ENCODE results near the gene LDLRAD4.

The LDLRAD4 gene

DNA sequence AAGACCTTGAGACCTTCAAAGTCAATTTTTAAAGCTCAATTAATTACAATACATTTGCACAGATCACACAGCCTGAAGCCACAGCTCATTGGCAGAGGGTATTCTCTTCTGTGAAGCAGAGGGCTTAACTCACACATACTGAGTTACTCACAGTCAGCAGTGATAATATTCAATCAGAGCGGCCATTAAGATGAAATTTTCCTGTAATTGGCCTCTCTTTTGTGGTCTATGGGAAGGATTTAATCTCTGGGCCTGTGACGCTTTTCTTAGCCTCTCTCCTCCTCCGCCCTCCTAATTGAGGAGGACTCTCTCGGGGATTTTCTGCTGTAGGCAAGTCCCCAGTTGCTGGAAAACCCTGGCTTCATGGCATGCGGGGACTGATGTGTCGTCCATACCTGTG is 12.3 kb upstream of the LDLRAD4 start:
- DNase-seq, result no peak

DNA sequence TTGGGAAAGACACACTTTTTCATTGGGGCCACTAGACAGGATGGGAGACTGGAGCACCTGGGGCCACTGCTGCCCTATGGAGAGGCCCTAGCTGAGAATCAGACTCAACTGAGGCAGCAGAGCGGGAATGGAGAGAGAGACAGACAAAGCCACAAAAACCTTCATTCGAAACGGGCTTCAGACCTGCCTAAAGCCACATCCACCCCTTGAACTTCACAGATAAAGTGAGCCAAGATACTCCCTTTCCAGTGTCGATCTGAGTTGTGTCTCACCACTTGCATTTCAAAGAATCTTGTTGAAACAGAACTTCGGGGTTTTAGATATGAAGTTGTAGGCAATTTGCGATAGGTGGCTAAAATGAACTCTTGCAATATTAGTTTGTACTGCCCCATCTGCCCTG is 11.3 kb upstream of the LDLRAD4 start:
- no peak for DNase-seq

DNA sequence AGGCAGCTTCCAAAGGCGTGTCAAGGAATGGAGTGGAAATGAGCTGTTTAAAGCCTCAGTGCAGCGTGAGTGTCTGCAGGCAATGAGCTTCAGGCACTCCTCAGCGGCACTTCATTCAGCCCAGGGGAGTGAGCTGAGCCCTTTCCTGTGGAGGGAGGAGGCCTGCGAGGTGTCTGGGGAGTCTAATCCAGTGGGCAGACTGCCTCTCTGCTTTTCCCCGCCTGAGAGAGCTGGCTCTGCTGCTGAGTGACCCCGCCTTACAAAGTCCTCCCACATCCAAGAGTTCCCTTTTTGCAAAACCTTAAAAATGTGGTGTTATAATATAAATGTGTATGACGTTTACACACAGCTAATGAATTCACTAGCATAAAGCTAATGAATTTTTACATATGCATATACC is 7.0 kb upstream of the LDLRAD4 start:
- no peak for DNase-seq

DNA sequence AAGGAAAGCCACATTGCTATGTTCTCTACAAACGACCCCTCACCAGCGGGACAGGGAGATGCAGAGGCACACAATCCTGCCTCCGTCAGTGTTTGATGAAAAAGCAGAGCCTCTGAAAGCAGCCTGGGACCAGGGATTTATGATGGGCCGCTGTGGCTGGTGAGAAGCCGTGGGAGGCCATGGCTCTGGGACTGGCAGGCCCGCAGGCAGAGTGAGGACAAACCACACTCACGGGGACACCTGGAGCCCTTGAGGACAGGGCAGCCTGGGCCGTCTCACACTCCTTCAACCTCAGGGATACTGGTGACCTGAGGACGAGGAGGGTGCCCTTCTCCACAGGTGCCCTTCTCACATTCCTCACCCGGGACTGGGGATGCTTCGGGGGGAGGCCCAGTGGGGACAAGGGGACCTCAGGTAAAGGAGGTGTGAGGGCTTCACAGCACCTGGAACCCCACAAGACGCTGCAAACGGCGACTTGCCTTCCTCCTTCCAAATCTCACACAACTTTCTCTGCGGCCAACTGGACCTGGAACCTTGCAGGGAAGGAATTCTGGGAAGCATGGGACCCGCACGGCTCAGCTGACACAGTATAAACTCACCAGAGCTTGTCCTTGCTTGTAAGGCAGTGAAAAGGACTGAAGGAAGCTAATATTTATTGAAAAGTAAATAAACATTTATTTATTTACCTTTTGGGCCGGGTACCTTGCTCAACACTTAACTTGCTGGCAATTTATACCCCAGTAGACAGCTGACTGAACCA is 5.3 kb upstream of the LDLRAD4 start:
- DNase-seq, result no peak

DNA sequence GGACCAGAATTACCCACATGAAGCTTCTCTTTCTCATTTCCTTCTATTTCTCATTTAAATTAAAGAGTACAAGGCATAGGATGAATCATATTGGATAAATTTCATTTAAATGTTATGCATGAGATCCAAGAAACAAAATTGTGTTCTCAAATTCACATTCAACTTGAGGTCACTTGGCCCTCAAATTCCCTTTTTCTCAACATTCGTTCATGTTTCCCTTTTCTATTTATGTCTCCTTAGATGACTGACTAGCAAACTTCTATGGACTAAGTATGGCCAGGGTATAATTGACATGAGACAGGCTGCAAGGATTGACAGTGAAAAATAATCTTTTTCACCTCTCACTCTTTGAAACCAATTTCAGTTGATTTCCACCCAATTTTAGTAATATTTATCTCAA is 4.0 kb upstream of the LDLRAD4 start:
- DNase-seq, result no peak

DNA sequence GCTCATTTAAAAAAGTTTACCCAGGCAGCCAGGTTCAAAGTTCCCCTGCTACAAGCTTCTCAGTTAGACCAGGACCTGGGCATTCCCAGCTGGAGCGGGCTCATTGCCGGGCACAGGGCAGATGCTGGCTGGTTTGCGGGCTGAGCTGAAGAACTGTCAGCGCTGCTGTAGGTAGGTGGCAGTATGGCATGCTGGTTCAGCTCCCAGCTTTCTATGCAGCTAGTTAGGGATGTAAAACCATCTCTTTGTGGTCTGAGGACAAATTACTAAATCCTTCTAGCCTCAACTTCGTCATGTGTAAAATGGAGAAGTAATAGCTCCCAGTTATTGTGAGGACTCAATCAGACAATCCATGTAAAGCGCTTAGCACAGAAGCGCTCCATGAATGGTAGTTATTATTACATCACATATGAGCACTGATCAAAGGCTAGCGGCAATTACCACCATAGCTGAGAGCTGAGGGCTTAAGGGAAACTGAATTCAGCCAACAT is 2.4 kb upstream of the LDLRAD4 start:
- DNase-seq, result peak; percentile 58

DNA sequence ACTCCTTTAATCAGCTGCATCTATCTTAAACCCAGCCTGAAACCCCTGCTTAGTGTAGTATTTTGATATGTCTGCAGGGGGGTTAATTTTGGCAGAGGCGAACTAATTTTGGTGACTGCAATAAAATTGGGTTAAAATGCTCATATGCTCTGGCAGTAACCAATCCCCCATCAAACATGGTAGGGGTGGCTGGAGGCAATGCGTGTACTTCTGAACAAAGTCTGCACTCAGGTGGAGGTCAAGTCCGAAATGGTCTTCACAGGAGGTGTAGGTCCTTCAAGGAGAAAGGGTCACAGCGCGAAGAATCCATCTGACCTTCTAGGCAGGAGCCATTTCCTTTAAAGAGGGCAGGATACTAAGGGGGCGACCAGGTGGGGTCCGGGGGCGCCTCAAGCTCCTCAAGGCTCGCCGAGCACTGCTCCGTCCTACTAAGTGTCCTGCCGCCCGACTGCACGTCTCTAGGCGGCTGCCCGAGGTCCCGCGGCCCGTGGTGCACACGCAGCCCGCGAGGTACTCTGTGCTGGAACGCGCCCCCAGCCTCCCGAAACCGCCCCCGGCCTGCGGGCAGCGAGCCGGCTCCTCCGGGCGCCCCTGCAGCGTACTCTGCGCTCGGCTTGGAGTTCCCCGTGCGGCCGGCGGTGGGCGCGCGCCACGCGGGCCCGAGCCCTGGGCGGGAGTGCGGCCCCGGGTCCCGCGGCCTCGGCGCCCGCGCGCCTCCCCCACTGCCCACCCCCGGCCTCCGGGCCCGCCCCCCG is 1.7 kb upstream of the LDLRAD4 start:
- DNase-seq, result peak; percentile 50 to 68

DNA sequence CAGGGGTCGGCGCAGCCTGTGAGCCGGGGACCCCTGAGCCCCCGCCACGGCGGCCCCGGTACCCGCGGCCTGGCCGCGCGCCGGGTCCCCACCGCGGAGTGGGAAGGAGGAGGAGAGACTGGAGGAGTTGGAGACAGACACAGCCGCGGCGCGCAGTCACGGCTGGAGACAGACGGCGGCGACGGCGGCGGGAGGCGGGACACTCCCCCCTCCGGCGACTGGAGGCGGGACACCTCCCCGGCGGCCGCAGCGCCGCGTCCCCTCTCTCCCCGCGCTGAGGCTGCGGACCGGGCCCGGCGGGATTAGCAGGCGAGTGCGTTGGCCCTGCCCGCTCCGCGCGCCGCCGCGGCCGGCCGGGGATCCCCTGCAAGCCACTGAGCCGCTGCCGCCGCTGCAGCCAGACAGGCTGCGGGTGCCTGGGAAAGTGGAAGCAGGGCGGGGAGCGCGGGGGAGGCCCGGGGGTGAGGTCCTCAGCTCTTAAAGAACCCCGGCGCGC is 1.0 kb upstream of the LDLRAD4 start:
- DNase-seq, result peak; percentile 59 to 69

DNA sequence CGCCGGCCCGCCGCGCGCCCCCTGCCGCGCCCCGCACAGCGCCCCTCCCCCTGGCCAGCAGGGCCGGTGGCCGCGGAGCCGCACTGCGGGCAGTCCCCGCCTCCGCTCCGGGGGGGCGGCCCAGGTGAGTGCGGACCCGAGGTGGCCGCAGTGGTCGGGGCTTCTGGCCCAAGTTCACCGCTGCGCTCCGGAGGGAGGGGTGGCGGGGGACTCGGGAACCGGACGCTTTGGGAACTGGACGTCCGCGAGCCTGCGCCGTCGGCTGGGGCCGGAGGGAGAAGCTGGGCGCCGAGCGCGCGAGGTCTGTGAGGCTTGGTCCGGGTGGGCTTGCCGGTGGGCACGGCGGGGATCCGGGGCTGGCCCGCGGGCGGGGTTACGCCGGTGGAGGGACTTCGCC is 591 bp upstream of the LDLRAD4 start:
- DNase-seq, result peak in 1 of 2 donors; percentile 18

DNA sequence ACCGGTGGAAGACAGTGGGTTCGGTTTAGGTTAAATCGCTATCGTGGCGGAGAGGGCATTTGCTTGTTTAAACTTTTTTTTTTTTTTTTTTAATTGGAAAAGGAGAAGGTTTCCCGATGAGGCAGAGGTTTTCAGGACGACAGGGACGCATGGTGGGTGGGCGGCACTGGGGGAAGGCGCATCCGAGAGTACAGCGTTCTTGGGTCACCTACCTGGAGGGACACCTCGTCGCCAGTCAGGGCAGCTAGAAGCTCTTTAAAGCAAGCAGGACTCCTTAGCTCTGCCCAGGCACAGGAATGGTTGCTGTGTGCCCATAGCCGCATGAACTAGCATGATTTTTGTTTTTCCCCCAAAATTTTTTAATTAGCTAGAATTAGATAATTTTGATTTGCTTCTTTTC is 437 bp downstream of the LDLRAD4 start:
- no peak for DNase-seq

DNA sequence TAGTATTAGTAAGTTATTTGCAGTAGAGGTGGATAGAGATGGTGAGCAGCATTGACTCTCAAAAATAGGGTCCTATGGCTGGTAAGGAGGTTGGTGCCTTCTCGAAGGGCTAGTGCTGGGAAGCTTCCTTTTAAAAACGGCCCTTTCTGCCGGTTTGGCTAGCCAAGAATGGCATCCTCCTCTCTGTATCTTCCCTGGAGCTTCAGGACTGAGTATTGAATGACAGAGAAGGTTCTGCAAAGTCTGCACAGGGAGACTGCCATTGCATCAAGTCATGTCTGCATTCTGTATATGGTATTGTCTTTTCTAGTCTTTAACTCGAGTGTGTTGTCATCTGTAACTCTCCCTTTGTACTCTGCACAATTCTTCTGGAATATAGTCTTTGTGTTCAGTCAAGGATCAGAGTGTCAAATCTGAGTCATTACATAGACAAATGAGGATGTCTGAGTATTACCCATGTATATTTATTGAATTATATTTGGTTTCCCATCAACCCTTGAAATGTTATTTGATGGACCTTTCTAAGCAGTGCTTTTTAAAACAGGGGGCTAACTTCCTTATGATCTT is 1.1 kb downstream of the LDLRAD4 start:
- no peak for DNase-seq

DNA sequence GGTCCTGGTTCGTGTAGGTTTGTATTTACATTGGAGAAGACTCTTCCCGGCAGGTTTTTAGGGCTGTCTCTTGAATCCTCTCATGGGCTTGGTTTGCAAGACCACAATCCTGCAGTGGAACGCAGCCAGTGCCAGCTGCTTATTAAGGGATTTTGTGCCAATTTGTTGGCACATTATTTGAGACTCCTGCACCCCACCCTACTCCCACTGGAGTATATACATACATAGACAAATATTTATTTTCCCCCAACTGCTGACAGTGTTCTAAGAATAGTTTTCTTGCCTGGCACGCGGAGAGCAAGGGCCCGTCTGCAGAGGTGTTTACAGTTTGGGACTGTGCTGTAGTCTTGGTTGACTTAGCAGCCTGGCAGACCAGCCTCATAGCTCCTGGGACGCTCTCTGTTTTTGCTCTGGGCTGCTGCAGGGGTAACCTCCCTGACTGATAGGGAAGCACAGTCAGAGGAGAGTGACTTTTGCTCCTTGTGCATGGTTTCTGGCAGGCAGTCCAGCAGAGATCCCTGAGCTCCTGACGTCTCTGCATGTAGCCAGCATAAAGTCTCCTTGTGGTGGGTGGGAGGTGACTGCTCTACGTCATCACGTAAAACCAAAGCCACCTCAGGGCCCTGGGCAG is 1.9 kb downstream of the LDLRAD4 start:
- DNase-seq, result no peak

DNA sequence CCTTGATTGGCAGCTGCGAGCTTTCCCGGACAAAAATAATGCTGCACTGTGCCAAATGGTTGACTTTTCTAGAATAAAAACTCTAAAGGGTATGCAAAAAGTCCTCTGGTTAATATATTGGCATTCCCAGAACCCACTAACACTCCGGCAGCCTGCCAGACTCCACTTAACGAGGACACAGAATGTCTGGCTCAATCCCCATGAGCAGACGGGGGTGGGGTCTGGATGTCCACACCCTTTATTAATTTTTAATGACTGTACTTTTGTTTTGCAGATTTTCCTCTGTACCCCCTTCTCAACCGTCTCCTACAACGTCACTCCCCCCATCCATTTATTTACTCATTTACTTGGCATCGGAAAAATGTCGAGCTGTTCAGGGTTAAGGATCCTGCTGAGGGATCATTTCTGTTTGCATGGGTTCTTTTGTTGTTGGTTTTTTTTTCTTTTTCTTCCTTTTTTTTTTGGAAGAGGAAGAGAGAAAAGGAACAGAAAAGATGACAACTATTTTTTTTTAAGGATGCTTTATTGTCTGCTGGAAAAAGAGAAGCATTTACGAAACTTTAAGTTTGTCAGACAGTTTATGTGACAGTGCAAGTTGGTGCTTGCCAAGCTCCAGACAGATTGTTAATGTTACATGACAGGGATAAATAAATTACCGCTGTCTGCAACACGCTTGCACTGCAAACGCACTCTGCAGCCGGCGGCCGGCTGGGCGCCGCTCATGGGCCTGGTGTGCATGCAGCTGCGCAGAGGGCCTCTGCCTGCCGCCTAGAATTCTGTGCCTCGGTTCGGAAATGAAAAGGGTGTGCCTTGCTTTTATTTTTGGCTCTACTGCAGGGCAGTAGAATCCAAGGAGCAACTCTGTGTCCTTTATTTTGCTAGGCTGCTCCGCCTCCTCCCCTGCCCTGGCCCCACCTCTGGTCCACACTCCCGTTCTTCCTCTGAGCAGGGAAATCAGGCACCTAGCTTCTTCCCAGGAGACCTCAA is 3.6 kb downstream of the LDLRAD4 start:
- no peak for DNase-seq

DNA sequence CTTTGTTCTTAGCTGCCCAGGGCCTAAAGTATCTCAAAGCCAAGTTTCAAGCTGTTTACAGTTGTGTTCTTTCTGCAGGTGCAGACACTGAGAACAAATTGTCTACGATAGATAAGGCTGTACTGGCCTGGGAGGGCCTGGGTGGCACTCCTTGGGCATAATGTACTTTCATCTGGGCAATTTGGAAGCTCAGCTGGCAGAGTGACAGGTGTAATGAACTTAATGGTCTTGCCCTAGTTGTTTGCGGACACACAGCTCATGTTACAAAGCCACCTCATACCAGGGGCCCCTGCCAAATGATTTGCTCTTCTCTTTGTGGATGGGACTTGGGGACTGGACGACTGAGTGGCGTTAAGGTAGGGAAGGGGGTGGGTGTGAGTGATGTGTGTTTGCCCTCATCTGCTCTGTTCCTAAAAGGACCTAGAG is 4.3 kb downstream of the LDLRAD4 start:
- DNase-seq, result no peak

DNA sequence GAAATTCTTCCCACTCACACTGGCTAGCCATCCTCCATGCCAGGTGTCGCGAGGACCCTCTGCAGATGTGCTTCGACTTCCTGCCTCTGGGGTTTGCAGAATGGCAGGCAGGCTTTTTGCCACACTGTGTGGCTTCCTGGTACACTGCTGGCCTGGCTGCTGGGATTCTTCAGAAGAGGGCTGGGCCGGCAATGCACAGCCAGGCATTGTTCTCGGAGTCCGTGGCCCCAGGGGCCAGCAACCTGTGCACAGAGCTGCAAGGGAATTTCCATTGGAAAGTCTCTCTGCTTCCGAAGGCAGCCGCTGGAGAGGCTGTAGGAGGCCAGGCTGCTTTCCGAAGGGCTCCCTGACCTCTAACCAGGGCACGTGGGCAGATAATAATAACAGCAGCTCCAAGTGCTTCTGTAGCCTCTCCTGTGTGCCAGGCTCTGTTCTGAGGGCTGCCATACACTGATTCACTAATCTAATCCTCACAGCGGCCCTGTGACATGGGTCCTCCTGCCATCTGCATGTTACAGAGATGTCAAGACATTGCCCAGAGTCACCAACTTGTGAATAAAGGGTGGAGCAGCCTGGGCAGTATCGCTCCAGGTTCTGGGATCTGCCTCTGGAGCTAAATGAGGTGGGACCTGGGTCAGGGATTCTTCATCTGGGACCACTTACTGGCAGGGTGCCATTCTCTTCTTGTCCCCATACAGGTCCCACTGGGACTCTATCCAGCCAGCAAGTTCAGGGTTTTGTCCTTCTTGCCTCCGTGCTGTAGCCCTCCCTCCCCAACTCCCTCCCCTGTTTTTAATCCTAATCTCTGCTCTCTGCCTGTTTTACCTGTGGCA is 5.0 kb downstream of the LDLRAD4 start:
- DNase-seq, result no peak

DNA sequence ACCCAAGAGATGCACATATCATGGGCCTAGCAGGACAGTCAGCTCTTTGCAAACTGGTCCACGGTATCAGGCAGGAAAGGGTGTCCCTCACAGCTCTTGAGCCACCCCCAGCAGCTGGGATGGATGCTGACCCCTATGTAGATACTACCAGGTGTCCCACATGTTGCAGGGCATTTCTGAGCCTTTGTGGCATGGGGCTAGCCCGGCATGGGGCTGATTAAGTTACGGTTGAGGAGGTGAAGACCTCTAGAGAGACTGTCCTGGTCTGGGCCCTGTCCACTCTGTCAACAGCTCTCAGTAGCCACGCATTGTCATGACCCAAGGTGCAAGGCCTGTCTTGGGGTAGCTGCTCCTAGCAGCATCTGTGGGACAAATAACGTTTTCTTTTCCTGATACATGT is 6.7 kb downstream of the LDLRAD4 start:
- DNase-seq, result no peak

DNA sequence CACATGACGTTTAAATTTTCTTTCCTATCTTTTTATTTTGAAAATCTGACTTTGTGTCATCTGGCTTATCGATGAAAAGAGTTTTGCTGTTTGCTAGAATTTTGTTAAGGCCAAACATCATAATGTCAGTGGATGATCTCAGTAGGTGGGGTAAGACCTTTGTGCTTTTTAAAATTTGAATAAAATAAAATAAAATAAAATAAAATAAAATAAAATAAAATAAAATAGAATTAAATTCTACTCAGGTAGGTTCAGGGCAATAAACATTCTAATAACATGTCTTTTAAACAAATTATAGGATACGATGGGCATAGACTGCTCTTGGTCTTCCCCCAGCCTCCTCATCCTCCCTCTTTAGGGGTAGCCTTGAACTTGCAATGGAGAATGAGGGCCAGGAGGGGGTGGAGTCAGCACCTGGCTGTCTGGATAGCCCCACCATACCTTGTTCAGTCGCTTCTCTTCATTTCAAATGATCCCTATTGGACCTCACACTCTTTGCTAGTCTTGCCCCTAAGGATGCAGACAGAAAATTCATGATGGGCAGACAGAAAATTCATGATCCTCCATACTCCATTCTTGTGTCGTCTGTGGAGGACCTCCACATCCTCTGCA is 8.1 kb downstream of the LDLRAD4 start:
- DNase-seq, result no peak

DNA sequence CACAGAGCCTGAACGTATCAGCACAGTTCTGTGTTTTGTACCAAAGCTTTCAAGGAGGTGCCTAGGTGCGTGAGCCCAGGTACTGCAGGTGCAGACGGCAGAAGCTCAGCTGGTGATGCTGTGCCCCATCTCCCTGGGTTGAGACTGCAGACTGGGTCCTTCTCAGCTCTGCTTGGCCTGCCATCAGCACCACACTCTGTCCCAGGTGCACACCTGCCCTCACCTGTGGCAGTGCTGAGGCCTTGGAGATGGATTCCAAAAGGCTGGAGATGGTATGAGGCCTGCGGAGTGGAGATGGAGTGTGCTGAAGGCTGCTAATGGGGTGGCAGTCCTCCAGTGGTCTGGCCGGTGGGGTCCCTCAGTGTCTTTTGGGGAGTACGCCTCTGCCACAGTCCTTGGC is 9.3 kb downstream of the LDLRAD4 start:
- DNase-seq, result no peak

DNA sequence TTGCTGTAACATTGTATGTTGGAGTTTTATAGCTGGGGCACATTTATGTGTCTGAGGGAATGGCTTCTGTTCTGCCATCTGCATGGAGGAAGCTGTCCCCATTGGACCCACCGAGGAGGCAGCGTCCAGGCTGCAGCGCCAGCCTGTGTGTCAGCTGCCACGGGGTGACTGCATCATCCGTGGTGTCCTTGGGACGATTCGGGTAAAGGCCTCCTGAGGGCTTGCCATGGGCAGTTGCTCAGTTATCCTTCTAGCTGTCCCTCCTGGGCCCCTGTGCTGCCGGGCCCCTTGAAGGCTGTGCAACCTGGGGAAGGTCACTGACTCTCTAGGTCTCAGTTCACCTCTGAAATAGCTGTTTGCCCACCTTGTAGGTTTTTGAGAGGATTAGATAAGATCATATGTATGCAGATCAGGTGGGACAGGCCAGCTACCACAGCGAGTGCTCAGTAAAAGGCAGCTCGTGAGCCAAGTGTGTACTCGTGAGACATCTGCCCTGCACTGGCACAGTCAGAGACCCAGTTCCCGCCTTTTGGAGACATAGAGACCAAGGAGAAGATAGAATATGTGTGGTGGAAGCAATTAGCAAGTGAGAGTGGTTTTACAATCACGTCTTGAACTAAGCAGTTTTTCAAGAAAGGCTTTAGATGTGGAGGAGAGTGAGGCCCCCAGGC is 10.6 kb downstream of the LDLRAD4 start:
- DNase-seq, result no peak

DNA sequence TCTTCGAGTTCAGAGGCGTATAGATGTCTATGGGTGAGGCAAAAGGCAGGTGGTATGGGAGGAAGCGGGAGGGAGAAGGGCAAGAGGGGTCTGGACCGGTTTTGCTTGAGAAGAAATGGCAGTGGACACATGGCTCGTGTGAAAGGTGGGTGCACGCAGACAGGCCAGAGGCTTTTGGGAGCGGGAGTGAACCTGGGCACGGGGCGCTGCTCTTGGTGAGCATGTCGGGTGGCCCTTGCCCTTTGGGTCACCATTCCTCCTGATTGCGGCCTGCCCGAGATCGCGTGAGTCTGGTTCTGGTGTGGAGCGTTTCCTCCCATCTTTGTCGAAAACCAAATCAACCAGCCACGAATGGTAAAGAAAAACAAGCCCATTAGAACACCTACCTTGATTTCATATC is 12.6 kb downstream of the LDLRAD4 start:
- no peak for DNase-seq
